Thyroid gland (tissue), 4 donors: ENCODE measurements around the gene EIF4E.

Experiments
- CTCF ChIP-seq, 6 experiments: fragments of 200-600 bp in 3 of 6; fragments of 450-650 bp in 3 of 6; sonication (generic) in 3 of 6; IDR thresholded peaks; one replicate each; pipeline ENCODE4 v1.5.1; 2016 to 2019; ENCODE audit warnings: antibody characterized with exemption in 6 of 6, mild to moderate bottlenecking in 2 of 6, inconsistent platforms in 1 of 6, moderate library complexity in 1 of 6
- POLR2A ChIP-seq, 2 donors: fragments of 450-650 bp; IDR thresholded peaks; one replicate each; pipeline ENCODE4 v1.6.1; 2017; ENCODE audit warnings: antibody characterized with exemption in 2 of 2, mild to moderate bottlenecking in 2 of 2, moderate library complexity in 1 of 2

GRCh38 chr4:98850937-98851336 lies 78.0 kb downstream of the EIF4E start:
- TF ChIP-seq POLR2A (IDR thresholded peaks at IDR 0.05) (no peak), CTCF (IDR thresholded peaks at IDR 0.05) (no peak)
